RWPE2 (cell line): Measurements from ENCODE around the gene SERINC3.
A peak's percentile ranks its signal among the peaks of the same experiment; 100 is the strongest.

Experiments used
- ATAC-seq: fragments of 200-7000 bp; cut with Tn5 transposase; 3 replicates; pipeline ENCODE4 v1.9.1; 2021; ENCODE audit warnings: low read depth
- DNase-seq: peaks from one replicate; pipeline ENCODE4 v3.0.0-alpha.2; 2020; ENCODE audit warnings: low spot score
- H3K27ac ChIP-seq: fragments of 450-650 bp; 2 replicates; pipeline ENCODE4 v1.5.1; 2017; ENCODE audit warnings: mild to moderate bottlenecking; ENCODE audit not compliant: poor library complexity, severe bottlenecking
- H3K27me3 ChIP-seq: fragments of 250-450 bp; sonication (Bioruptor Pico); 2 replicates; pipeline ENCODE4 v1.5.1; 2021; ENCODE audit warnings: mild to moderate bottlenecking, moderate library complexity; ENCODE audit not compliant: insufficient read depth, poor library complexity, severe bottlenecking
- H3K36me3 ChIP-seq: fragments of 250-450 bp; sonication (Bioruptor Pico); 2 replicates; pipeline ENCODE4 v1.5.1; 2020; ENCODE audit warnings: low read depth, mild to moderate bottlenecking, moderate library complexity
- H3K4me1 ChIP-seq: fragments of 250-450 bp; sonication (Bioruptor Pico); 2 replicates; pipeline ENCODE4 v1.5.1; 2021; ENCODE audit warnings: mild to moderate bottlenecking, moderate library complexity; ENCODE audit not compliant: insufficient read depth, poor library complexity, severe bottlenecking
- H3K4me3 ChIP-seq: fragments of 250-450 bp; sonication (Bioruptor Pico); 2 replicates; pipeline ENCODE4 v1.5.1; 2021; ENCODE audit warnings: mild to moderate bottlenecking, moderate library complexity; ENCODE audit not compliant: severe bottlenecking
- H3K9me3 ChIP-seq: fragments of 250-450 bp; sonication (Bioruptor Pico); 2 replicates; pipeline ENCODE4 v1.5.1; 2021; ENCODE audit warnings: mild to moderate bottlenecking, moderate library complexity; ENCODE audit not compliant: severe bottlenecking
- CTCF ChIP-seq: fragments of 450-650 bp; IDR thresholded peaks from one replicate; pipeline ENCODE4 v1.5.1; 2017; ENCODE audit warnings: mild to moderate bottlenecking, moderate library complexity; ENCODE audit not compliant: poor library complexity, severe bottlenecking

The SERINC3 gene

DNA sequence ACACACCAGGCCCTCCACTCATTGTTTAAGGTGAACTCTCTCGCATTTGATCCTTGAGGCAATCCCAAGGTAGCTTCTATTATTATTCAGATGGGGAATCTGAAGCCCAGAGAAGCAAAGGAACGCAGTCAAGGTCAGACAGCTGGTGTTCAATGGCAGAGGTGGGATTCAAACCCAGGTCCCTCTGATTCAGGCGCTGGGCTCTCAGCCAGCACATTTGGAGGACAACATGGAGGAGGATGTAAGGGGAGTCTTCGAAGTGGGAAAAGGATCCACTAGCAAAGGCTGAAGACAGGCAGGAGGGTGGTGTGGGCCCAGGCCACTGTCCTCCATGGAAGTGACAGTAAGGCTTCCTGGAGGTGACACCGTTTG lies 60.1 kb downstream of the SERINC3 start:
- ATAC-seq (no peak), DNase-seq (no peak)
- no peaks in the 10 kb centered on the region for H3K27me3 ChIP-seq
- TF ChIP-seq CTCF = no peak
- H3K4me1 ChIP-seq = no peaks in the 10 kb centered on the region
- H3K9me3 ChIP-seq = no peaks in the 10 kb centered on the region
- no peak overlapping the region for H3K27ac ChIP-seq
- no peak overlapping the region for H3K4me3 ChIP-seq
- H3K36me3 ChIP-seq = no peaks in the 10 kb centered on the region

DNA sequence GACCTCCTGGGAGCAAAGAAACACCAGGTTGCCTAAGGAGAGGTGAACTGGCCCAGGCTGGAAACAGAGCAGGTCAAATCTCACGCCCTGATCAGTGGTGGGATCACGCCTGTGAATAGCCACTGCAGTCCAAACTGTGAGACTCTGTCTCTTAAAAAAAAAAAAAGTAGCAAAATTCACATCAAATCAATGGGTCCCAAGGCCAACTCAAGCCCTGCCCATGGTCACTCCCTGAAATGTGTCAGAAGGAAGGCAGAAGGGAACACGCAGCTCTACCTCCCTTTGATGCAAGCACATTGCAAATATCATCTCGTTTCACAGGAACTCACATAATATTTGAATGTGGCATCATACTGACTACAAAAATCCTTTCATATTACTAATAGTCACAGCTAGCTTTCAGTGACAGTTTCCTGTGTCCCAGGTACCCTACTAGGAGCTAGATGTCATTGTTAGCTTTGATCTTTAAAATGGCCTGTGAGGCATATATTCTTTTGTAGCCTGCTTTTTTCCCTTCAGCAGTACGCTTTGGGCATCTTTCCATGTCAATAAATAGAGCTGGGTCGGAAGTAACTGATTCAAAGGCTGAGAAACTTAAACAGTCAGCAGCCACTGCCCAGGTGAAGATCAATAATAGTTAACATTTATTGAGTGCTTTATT lies 60.6 kb downstream of the SERINC3 start:
- ATAC-seq = no peak
- DNase-seq = no peak
- no peaks in the 10 kb centered on the region for H3K4me1 ChIP-seq
- peak; percentile 90 for TF ChIP-seq CTCF
- no peaks in the 10 kb centered on the region for H3K36me3 ChIP-seq
- H3K4me3 ChIP-seq = no peak overlapping the region
- H3K9me3 ChIP-seq = no peaks in the 10 kb centered on the region
- no peak overlapping the region for H3K27ac ChIP-seq
- H3K27me3 ChIP-seq = no peaks in the 10 kb centered on the region

- no peak for DNase-seq
- H3K4me1 ChIP-seq = no peaks in the 10 kb centered on the region
These were observed 61.1 kb downstream of the SERINC3 start for GRCh38 chr20:44460795-44461141.

GRCh38 chr20:44459271-44459670 lies 62.6 kb downstream of the SERINC3 start:
- no peaks in the 10 kb centered on the region for H3K27me3 ChIP-seq
- no peak overlapping the region for H3K4me3 ChIP-seq
- no peak overlapping the region for H3K27ac ChIP-seq
- no peak for TF ChIP-seq CTCF
- no peaks in the 10 kb centered on the region for H3K9me3 ChIP-seq
- ATAC-seq (no peak), DNase-seq (no peak)
- H3K4me1 ChIP-seq = no peaks in the 10 kb centered on the region
- no peaks in the 10 kb centered on the region for H3K36me3 ChIP-seq

More at GRCh38 chr20:44460795-44461141, 61.1 kb downstream of the SERINC3 start:
- H3K27me3 ChIP-seq = no peaks in the 10 kb centered on the region
- H3K9me3 ChIP-seq = no peaks in the 10 kb centered on the region
- H3K27ac ChIP-seq = no peak overlapping the region
- TF ChIP-seq CTCF = peak; percentile 99
- ATAC-seq = peak; percentile 75
- no peak overlapping the region for H3K4me3 ChIP-seq
- no peaks in the 10 kb centered on the region for H3K36me3 ChIP-seq

DNA sequence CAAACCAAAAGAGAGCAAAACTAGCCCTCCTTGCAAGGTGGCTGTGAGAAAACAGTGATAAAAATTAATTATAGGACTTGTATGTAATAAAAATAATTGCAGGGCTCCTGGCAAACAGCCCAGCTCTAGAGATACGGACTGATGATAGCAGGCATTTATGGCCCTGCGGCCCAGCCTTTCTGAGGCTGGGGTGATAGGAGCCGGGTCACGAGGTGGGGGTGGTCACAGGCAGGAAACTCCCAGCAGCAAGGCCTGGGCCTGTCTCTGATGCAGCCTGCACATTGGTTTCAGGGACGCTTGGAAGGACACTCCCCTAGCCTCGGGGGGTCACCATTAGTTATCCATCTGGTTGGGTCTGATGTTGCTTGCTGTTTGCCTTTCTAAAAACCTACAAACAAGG lies 64.9 kb downstream of the SERINC3 start:
- Histone ChIP-seq H3K27me3 (no peaks in the 10 kb centered on the region), H3K27ac (no peak overlapping the region), H3K9me3 (no peaks in the 10 kb centered on the region), H3K4me1 (no peaks in the 10 kb centered on the region), H3K36me3 (no peaks in the 10 kb centered on the region), H3K4me3 (no peak overlapping the region)
- no peak for TF ChIP-seq CTCF
- ATAC-seq (no peak), DNase-seq (no peak)
